CD4-positive, alpha-beta T cell treated with Interleukin-17A for 1 hour (primary cell): ENCODE results near the gene CACNB4.
"Not testable (repeated sequence)": the region's sequence is repeated elsewhere in the genome, so short reads cannot be mapped to it uniquely, and the experiment has no call there.

ENCODE experiments used
- DNase-seq: peaks from one replicate; pipeline ENCODE4 v3.0.0-alpha.2; 2020

The CACNB4 gene

DNA sequence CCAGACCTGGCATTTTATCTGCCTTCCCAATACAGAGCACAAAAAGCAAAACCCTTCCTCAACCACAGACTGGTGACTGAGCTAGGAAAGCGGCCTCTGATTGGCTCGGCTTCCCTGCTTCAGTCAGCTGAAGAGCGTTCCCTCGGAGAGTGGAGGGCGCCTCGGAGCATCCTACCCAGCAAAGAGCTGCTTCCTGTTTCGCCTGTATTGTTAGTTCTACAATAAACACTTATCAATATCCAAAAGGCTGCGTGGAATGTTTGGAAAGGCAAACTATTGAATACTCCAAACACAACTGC, 125.0 kb downstream of the CACNB4 start:
- DNase-seq: no peak

DNA sequence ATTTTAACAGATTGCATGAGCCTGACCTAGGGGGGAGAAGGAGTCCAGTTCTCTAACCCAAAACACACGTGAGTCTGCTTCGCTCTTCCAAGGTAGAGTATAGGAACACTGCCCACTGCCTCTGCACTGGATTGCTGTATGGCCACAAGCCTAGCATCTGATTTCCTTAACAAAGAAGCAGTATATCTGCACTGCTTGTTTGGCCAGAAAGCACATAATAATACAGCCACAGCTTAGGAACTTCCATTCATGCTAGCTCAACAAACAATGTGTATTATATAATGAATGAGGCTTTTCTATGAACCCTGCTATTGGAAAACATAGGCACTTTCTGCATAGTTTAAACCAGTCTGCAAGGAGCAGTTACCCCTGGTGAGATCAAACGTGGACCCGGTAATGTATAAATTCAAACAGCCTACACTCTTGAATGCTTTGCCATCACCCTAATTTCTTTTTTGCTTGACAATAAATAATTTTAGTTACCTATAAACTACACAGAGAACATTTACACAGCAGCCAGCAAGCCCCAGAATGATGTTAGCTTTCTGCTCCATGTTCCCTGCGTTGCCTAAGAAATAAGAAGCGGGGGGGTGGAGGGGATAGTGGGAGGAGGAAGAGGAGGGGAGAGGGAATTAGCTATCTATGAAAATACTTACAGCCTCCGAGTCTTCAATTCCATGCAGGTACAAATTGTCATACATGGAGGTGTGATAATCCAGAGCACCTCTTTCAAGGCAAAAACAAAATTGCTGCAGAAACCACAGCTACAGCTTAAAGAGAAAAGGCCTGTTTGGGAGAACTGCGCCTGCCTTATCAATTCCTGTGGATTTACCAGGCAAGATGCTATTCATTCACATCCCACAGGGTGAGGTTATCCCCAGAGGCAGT, 125.6 kb downstream of the CACNB4 start:
- DNase-seq: no peak

DNA sequence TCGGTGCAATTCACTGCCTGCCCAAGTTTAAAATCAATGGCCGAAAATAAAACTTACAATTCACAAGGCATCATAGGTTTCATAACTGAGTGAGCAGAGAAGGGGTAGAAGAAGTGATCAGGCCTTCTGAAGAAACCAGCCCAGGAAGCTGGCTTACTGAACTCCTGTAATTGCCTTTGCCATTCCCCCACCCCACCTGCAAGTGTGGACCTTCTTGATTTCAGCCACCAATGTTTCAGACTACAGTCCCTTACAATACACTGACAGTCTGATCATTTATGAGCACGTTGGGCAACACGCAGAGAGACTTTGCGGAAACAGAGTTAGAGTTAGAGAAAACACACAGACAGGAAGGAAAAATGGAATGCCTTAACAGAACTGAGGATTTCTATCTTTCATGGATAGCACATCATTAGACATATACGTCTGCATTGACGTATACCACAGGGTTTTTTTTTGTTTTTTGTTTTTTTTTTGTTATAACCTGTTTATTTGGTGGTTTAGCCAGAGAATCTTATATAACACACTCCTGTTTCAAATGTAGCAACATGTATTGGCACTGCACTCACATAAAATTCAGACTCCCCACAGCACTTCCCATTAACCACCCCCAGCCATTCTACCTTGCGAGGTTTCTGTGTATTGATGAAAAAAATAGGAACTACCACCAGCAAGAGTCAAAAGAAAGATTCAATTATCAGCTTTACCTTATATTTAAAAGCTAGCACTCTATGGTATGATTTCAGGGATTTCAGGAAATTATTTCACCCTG, 126.4 kb downstream of the CACNB4 start:
- DNase-seq: no peak

DNA sequence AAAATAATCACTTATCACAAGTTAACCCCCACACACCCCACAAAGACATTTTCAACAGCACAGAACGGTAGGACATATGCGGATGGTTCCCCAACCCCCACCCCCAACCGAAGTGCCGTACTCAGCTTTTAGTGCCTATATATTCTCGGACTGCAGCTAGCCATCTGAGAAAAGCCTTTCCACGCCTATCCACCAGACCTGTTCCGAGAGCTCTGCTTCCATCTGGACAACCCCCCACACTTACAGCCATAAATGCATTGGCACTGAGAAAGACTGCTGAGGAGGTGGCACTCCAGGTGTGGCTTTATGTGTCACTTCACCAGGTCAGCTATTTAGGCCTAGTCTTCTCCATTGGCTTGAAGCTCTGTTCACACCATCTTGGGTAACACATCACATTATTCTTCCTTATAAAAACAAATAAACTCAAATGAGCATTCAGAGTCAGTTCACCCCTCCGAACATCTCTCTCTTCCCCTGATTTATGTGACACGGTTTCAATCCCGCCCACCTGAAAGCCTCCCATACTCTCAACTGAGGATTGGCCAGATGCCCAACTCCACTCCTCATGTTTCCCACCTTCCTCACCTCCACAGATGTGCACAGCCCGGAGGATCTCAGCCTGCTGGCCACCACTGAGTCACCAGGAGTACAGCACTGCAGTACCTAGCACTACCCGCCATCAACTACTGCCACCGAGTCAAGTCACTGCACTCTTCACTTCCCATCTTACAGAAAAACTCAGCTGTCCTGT, 127.4 kb downstream of the CACNB4 start:
- DNase-seq: no peak

DNA sequence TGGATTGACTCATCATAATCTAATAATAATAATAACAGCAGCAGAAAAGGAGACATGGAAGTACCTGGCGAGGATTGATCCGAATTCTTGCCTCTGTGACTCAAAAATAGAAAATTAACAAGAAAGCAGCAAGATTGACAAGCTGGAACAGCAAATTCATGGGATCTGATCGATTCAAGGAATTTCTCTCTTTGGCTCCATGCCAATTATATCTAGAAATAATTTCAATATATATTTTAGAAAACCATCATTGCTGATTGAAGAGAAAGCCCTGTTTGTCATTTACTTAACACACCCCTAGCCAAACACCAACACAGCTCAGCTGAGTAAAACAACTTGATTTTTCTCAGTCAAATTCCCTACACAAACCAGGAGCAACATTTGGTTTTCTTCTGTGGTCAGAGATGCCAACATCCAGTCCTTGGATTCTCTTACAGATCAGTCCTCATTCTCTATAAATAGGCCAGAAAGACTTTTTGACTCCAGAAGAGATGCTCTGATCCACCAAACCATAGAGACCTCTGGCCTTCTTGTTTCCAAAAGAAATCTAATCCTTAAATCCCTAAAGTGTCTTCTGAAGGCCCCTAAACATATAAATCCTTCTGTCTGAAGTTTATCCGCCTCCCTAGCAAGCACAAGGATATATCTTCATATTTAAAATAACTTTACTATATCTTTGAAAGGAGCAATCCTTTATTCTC, 129.9 kb downstream of the CACNB4 start:
- DNase-seq: no peak

DNA sequence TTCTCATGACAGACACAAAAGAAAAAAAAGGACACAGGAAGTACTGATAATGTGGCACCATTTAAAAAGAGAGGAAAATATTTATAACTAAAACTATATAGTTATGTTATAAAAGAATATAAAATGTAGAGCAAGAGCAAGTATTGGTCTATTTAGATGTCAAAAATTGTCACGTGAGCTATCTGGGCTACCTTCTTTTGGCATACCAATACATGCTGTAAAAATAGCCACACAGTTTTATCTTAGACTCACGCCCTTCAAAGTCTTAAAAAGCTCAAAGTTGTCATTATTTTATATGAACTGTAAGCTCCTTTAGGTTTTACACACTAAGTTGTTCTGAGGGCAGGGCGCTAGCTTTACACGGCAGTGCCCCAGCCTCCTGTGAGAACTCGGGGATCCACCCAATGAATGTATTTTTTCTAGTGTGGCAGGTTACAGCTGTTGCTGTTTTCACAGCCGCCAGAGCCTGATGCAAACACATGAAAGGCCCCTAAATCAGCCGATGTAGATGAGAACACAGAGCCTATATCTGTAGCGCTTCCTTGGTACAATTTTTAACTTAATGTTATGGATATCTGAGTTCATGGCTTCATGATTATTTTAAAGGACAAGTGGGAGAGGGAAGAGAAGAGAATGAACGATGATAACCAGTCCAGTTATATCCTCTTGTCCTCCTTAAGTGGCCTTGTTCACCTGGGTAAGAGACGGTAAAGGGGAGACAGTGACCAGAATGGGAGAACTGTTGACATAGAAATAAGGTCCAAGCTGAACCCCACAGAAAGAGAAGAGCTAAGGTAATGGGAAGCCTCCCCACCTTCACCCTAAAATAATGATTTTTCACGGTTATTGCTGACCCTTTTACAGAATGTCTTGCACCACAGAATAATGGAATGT, 130.8 kb downstream of the CACNB4 start:
- no peak for DNase-seq

DNA sequence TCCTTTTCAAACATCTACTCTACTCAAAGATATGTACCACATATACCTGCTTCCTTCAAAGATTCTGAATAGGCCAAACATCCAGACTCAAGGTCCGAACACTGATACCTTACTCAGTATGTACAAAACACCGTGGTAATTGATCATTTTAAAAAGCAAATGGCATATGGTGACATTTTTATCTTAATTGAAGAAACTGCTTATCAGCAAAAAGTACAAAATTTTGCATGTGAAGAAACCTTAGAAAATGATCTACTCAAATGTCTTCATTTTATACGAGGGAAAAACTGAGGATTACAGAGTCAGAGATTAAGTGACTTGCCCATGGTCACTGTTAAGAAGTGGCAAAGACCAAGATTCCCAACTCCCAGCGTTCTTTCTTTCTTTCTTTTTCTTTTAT, 133.0 kb downstream of the CACNB4 start:
- no peak for DNase-seq

DNA sequence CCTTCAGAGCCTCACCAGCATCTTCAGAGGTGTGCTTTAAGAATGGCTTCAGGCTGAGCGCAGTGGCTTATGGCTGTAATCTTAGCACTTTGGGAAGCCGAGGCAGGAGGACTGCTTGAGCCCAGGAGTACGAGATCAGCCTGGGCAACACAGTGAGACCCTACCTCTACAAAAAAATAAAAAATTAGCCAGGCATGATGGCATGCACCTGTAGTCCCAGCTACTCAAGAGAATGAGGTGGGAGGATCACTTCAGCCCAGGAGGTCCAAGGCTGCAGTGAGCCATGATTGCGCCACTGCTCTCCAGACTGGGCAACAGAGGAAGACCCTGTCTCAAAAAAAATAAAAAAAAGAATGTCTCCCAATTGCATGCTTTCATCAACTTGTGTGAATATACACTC, 137.3 kb downstream of the CACNB4 start:
- DNase-seq: no peak

DNA sequence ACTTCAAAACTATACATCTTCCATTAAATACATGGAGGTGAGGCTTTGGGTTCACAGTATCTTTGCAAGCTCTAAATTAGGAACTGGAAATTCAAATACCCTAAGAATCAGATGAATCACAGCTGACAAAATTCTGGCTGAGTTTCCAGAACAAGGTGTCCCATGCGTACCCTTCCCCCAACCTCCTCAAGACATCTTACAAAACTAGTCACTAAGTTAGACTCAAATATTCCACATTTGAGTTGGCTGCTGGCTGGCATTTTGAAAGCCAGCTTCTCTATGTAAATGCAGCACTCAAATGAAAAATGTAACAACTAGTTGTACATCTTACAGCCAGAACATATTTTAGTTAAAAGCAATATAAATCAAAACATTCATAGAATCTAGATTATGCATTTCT, 139.6 kb downstream of the CACNB4 start:
- DNase-seq: no peak

DNA sequence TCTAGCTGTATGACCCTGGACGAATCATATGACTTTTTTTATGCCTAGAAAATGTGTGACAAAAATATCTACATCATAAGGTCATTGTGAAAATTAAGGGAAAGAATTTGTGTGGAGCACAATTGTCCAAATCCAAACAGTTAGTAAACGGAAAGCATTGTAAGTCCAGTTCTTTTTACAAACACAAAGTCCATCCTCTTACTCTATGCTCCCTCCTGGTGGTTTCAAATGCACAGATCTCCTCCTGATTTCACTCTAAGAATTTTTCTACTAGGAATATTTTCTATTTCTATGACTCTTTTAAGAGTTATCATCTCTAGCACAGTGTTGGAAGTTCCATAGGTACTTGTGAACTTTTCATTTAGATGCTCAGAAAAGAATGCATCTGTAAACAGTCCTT, 145.4 kb downstream of the CACNB4 start:
- no peak for DNase-seq

DNA sequence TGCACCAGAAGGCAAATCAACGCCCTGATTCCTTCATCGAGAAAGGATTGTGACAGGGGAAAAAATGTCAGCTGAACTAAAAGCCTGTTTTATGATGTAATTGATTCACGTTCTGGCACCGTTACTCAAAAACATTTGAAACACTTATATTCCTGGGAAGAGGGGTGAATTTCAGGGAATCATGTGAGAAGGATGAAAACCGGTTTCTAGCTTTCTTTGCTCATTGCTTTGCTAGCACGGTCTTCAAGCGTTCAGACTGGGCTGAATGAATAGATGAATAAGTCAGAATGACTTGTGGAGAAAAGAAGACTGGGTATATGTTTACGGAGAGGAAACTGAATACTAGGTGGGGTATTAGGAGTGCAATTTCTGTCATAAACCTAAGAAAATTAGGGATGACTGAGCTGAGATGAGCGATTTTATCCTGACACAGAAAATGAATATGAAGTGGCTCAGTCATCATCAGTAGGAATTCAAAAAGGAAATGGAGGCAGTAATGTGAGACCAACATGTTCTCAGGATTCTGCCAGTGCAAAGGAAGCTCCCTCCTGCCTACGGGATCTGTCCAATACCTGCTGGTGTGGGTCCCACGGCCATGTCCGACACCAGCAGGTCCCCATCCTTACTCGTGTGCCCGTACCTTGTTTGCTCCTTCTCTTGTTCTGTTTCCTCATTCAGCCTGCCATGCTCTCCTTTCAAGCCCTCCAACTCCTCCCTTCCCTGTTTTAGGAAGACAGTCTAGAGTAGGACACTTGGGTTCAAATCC, 146.0 kb downstream of the CACNB4 start:
- DNase-seq: no peak

DNA sequence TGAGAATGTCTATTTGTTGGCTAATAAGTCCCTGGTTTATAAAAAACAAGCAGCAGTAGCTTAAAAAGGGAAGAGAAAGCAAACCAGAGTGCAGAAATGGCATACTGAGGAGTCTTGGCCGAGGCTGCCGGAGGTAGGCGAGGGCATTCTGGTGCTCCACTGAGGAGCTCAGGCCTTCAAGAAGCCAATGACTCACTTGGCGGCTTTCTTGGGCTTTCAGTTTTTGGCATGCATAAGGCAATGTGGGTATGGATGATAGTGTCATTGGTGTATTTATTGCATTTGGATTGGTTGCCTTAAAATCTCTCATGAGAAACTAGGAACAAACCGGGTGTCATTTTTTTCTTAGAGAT, 151.1 kb downstream of the CACNB4 start:
- DNase-seq: no peak

DNA sequence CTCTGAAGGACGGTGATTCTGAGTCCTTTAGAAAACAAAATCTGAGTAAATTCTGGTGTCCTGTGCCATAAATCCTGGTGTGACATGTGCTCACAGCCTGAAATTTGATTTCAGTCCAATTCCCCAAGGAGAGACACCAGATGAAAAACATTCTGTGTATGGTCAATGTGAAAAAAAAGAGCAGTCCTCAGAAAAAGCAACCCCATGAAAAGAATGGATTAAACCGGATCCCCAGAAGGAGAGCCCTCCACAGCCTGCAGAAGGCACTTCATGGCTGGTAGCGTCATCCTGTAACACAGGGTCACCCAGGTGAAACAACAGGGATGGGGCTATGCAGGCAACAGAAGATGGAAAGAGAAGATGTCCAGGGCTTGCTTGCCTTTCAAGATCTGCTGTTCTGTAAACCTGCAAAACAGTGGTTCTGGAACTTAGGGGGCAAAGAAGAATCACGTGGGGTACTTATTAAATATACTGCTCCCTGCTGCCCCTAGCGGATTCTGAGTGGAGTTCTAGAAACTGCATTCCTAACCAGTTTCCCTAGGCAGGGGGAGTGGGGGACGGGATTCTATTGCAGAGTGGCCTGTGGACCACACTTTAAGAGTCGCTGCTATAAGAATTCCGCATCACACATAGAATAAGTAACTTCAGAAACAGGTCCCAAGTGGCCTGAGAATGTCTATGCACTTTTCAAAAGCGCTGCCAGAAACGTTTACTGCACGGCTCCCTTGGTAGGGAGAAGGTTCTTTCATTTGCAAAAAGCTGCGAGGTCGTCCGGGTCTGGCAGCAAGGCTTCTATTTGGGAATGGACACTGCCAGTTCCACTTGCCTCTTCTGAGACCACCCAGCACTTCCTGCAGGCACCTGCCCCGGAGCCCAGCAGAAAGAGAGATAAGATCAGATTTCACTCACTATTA, 151.7 kb downstream of the CACNB4 start:
- peak; percentile 20 for DNase-seq

DNA sequence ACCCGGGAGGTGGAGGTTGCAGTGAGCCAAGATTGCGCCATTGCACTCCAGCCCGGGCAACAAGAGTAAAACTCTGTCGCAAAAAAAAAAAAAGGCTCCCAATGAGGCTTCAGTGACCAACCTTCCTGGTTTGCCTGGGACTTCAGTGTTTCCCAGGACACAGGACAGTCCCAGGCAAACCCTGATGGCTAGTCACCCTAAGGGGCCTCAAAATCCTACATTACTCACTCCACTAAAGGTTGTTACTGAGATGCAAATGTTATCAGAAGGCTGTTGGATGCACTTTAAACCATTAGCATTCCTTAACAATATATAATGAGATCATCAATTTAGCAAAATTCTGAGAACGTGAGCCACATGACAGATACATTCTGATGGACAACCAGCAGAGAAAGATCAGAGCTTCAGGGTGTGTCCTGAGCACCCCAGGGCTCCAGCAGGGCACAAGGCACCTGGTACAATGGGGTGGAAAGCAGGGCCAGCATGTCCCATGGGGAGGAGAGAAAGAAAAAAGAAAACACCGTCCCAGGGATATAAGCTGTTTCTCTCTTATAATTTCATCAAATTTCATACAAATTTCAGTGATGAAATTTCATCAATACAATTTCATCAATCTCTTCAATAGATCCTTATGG, 152.5 kb downstream of the CACNB4 start:
- no peak for DNase-seq

DNA sequence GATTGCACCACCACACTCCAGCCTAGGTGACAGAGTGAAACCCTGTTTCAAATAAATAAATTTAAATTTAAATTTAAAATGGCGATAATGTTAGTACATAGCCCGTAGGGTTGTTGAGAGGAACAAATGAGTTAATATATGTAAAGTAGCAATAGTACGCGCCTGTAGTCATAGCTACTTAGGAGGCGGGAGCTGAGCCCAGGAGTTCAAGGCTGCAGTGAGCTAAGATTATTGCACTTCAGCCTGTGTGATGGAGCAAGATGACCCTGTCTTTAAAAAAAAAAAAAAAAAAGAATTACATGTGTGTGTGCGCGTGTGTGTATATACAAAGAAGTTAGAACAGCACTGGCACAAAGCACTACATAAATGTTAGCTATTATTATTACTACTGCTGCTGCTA, 153.2 kb downstream of the CACNB4 start:
- DNase-seq: no peak

DNA sequence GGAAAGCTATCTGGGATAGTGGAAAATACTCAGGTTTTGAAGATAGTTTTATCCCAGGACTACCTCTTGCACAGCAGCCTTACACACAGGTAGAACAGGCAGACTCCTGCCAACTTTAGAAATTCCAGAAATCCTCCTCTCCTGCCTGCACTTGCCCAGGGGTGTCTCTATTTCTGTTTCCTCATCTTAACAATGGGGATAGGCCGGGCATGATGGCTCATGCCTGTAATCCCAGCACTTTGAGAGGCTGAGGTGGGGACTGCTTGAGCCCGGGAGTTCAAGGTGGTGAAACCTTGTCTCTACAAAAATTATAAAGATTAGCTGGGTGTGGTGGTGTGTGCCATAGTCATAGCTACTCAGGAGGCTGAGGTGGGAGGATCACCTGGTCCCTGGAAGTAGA, 153.7 kb downstream of the CACNB4 start:
- DNase-seq: no peak

DNA sequence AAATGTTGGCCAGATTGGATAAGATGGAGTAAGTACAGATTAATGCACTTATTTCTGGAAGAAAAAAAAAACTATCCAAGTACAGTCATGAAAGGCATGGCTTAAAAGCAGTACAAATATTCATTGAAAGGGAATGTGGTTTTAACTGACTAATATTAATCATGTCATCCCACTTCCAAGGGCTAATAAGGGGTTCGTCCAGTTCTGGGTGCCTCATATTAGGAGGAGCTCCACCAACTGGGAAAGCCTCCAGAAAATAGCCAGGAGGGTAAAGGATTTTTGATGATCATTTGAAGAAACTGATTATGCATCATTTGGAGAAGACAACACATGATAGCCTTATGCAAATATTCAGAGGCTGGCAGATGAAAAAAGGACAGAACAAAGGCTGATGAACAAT, 155.4 kb downstream of the CACNB4 start:
- DNase-seq: no peak

DNA sequence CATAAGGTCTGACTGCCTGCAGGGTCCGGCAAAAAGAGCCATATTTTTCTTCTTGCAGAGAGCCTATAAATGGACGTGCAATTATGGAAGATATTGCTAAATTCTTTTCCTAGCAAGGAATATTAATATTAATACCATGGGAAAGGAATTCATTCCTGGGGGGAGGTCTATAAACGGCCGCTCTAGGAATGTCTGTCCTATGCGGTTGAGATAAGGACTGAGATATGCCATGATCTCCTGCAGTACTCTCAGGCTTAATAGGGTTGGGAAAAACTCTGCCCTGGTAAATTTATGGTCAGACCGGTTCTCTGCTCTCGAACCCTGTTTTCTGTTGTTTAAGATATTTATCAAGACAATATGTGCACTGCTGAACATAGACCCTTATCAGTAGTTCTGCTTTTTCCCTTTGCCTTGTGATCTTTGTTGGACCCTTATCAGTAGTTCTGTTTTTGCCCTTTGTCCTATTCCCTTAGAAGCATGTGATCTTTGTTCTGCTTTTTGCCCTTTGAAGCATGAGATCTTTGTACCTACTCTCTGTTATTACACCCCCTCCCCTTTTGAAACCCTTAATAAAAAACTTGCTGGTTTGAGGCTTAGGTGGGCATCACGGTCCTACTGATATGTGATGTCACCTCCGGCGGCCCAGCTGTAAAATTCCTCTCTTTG, 156.2 kb downstream of the CACNB4 start:
- DNase-seq: not testable (repeated sequence)

DNA sequence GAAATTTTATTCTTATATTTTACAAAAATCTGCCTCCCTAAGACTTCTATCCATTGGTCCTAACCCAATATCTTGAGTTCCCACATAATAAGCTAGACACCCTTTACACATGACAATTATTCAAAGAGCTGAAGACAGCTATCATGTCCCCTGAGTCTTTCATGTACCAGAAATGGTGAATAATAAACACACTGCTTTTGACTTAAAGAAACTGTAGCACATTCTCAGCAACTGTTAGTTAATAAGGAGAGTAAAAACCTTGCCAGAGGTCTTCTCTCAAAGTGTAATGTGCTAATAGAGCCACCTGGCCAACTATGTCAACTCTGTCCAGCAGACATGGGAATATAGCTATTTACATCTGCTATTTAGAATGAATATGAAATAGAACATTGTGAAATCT, 160.9 kb downstream of the CACNB4 start:
- no peak for DNase-seq
